Pancreas (tissue), 10 donors: ENCODE results near the gene PNN. TPM values are rescaled to one million over a fixed set of nuclear protein-coding genes. Genes with fewer than 3 reads are reported as not detected.
"Not testable (repeated sequence)": the region's sequence is repeated elsewhere in the genome, so short reads cannot be mapped to it uniquely, and the experiment has no call there.

ENCODE experiments used
- ATAC-seq, 4 donors: fragments of 200-7000 bp; cut with Tn5 transposase; one replicate each; pipeline versions ENCODE4 v1.8.0 to v1.9.1; 2020; ENCODE audit warnings: mild to moderate bottlenecking in 4 of 4, moderate library complexity in 4 of 4
- DNase-seq, 6 donors: peaks; one replicate each; pipeline ENCODE4 v3.0.0-alpha.2; 2020
- FAIRE-seq: peaks from 2 replicates; lab custom pipeline; 2012; peaks lifted over from hg19 to GRCh38; lab: Jason Lieb, UNC
- H3K27ac ChIP-seq, 4 donors: fragments of 200-600 bp; sonication (generic); 1 replicate in 3 of 4; 2 replicates in 1 of 4; pipeline versions ENCODE4 v1.5.0 to v1.8.0; 2020
- H3K27me3 ChIP-seq, 4 donors: fragments of 200-600 bp; one replicate each; pipeline ENCODE4 v1.8.0; 2021
- H3K36me3 ChIP-seq, 3 donors: fragments of 200-600 bp; sonication (generic) in 1 of 3; one replicate each; pipeline versions ENCODE4 v1.5.0 to v1.8.0; 2020 to 2021
- H3K4me1 ChIP-seq, 3 donors: fragments of 200-600 bp; one replicate each; pipeline ENCODE4 v1.8.0; 2021
- H3K4me3 ChIP-seq, 4 donors: fragments of 200-600 bp; sonication (generic) in 2 of 4; one replicate each; pipeline versions ENCODE4 v1.5.0 to v1.8.0; 2020 to 2021
- H3K9me3 ChIP-seq, 4 donors: fragments of 200-600 bp; one replicate each; pipeline ENCODE4 v1.8.0; 2021
- WGBS, 2 donors: extraction: QIAGEN DNeasy Blood & Tissue Kit; methylation state at CpG; one replicate each; pipeline ENCODE4 v1.1.7; 2013; 5-methylcytosine and 5-hydroxymethylcytosine counted together
- intact Hi-C, 3 donors: fragments of 100-400 bp; cut with DNase I; formaldehyde crosslinking; loops; one replicate each; pipeline versions ENCODE4 v1.11.1 to v1.14.2; 2022
- polyA plus RNA-seq, 2 donors: library from polyadenylated mRNA; stranded (reverse); fragments of 200-250 nt; gene quantifications; one replicate each; pipeline ENCODE4 v1.2.3, GENCODE V29; 2013
- total RNA-seq, 6 donors: library from RNA; stranded (reverse); fragmentation: NEBNext Ultra II Directional in 4 of 6; extraction: Animal tissue kit (Norgen Biotek cat#: 25700) in 4 of 6; gene quantifications; one replicate each; pipeline versions ENCODE4 v1.2.1 to v1.2.4, GENCODE V29; 2021 to 2023
- TF ChIP-seq, protein P1 (sequence below), 4 donors: fragments of 200-600 bp; sonication (generic) in 3 of 4; IDR thresholded peaks; one replicate each; pipeline versions ENCODE4 v1.5.0 to v1.8.0; 2021; ENCODE audit warnings: antibody characterized with exemption in 4 of 4
- donor health status: healthy with polysubstance abuse.
- donor health status: DM: no; HTN: no; CAD: no; lungs with moderate emphysema.
- donor health status: DM: no; HTN: no; CAD: no.
- donor health status: control.
- donor health status: control.
- donor health status: Bipolar disorder and iron deficiency.
- donor health status: DM: yes; HTN: yes; CAD: no.
- donor health status: DM: no; HTN: no; CAD: no.
- donor health status: DM: no; HTN: no; CAD: no.
- donor health status: DM: yes; HTN: yes; CAD: no.

PNN gene
- total and polyA plus RNA-seq, 8 donors: 19.0 to 60.1 (median 27.7) TPM

DNA sequence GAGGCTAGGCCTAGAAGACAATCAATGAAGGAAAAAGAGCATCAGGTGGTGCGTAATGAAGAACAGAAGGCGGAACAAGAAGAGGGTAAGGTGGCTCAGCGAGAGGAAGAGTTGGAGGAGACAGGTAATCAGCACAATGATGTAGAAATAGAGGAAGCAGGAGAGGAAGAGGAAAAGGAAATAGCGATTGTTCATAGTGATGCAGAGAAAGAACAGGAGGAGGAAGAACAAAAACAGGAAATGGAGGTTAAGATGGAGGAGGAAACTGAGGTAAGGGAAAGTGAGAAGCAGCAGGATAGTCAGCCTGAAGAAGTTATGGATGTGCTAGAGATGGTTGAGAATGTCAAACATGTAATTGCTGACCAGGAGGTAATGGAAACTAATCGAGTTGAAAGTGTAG is 5.5 kb downstream of the PNN start:
- Histone ChIP-seq H3K27me3 (no peaks in the 10 kb centered on the region), H3K4me3 (no peak overlapping the region), H3K9me3 (no peaks in the 10 kb centered on the region), H3K36me3 (peaks cover 16 to 60% (median 44%) of the 10 kb centered on the region in 3 donors), H3K27ac (no peak overlapping the region), H3K4me1 (peaks cover 8 to 11% (median 10%) of the 10 kb centered on the region in 3 donors)
- DNase-seq (no peak), FAIRE-seq (no peak), ATAC-seq (no peak)
- intact Hi-C loops: no loop called here
- TF ChIP-seq, protein P1, sequence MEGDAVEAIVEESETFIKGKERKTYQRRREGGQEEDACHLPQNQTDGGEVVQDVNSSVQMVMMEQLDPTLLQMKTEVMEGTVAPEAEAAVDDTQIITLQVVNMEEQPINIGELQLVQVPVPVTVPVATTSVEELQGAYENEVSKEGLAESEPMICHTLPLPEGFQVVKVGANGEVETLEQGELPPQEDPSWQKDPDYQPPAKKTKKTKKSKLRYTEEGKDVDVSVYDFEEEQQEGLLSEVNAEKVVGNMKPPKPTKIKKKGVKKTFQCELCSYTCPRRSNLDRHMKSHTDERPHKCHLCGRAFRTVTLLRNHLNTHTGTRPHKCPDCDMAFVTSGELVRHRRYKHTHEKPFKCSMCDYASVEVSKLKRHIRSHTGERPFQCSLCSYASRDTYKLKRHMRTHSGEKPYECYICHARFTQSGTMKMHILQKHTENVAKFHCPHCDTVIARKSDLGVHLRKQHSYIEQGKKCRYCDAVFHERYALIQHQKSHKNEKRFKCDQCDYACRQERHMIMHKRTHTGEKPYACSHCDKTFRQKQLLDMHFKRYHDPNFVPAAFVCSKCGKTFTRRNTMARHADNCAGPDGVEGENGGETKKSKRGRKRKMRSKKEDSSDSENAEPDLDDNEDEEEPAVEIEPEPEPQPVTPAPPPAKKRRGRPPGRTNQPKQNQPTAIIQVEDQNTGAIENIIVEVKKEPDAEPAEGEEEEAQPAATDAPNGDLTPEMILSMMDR (IDR thresholded peaks at IDR 0.05): no peak
- 86 to 90% methylated on average over 5 of the region's 5 CpGs for WGBS, 2 donors

DNA sequence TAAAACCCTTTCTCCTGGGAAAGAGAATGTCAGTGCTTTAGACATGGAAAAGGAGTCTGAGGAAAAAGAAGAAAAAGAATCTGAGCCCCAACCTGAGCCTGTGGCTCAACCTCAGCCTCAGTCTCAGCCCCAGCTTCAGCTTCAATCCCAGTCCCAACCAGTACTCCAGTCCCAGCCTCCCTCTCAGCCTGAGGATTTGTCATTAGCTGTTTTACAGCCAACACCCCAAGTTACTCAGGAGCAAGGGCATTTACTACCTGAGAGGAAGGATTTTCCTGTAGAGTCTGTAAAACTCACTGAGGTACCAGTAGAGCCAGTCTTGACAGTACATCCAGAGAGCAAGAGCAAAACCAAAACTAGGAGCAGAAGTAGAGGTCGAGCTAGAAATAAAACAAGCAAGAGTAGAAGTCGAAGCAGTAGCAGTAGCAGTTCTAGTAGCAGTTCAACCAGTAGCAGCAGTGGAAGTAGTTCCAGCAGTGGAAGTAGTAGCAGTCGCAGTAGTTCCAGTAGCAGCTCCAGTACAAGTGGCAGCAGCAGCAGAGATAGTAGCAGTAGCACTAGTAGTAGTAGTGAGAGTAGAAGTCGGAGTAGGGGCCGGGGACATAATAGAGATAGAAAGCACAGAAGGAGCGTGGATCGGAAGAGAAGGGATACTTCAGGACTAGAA is 6.1 kb downstream of the PNN start:
- no peak overlapping the region for H3K27ac ChIP-seq
- peaks cover 6 to 10% (median 7%) of the 10 kb centered on the region in 3 donors for H3K4me1 ChIP-seq
- TF ChIP-seq, protein P1 (IDR thresholded peaks at IDR 0.05): no peak
- H3K9me3 ChIP-seq: no peaks in the 10 kb centered on the region
- ATAC-seq (no peak), FAIRE-seq (no peak), DNase-seq (no peak)
- H3K4me3 ChIP-seq: no peak overlapping the region
- intact Hi-C loops: no loop called here
- 94% methylated on average over 7 of the region's 7 CpGs for WGBS, 2 donors
- H3K27me3 ChIP-seq: no peaks in the 10 kb centered on the region
- H3K36me3 ChIP-seq: peaks cover 16 to 60% (median 44%) of the 10 kb centered on the region in 3 donors

DNA sequence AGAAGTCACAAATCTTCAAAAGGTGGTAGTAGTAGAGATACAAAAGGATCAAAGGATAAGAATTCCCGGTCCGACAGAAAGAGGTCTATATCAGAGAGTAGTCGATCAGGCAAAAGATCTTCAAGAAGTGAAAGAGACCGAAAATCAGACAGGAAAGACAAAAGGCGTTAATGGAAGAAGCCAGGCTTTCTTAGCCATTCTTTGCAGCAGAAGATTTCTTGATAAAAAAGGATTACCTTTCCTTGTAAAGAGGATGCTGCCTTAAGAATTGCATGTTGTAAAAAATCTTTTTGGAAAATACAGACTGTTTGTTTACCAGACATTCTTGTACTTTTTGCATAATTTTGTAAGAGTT is 6.6 kb downstream of the PNN start:
- peaks cover under 1 to 5% (median 2%) of the 10 kb centered on the region in 3 donors for H3K4me1 ChIP-seq
- H3K27ac ChIP-seq: no peak overlapping the region
- ATAC-seq (no peak), FAIRE-seq (no peak), DNase-seq (no peak)
- no peaks in the 10 kb centered on the region for H3K27me3 ChIP-seq
- no peaks in the 10 kb centered on the region for H3K9me3 ChIP-seq
- 80 to 85% methylated on average over 5 of the region's 5 CpGs for WGBS, 2 donors
- TF ChIP-seq, protein P1 (IDR thresholded peaks at IDR 0.05): no peak
- no peak overlapping the region for H3K4me3 ChIP-seq
- intact Hi-C loops: no loop called here
- peaks cover 16 to 60% (median 42%) of the 10 kb centered on the region in 3 donors for H3K36me3 ChIP-seq

DNA sequence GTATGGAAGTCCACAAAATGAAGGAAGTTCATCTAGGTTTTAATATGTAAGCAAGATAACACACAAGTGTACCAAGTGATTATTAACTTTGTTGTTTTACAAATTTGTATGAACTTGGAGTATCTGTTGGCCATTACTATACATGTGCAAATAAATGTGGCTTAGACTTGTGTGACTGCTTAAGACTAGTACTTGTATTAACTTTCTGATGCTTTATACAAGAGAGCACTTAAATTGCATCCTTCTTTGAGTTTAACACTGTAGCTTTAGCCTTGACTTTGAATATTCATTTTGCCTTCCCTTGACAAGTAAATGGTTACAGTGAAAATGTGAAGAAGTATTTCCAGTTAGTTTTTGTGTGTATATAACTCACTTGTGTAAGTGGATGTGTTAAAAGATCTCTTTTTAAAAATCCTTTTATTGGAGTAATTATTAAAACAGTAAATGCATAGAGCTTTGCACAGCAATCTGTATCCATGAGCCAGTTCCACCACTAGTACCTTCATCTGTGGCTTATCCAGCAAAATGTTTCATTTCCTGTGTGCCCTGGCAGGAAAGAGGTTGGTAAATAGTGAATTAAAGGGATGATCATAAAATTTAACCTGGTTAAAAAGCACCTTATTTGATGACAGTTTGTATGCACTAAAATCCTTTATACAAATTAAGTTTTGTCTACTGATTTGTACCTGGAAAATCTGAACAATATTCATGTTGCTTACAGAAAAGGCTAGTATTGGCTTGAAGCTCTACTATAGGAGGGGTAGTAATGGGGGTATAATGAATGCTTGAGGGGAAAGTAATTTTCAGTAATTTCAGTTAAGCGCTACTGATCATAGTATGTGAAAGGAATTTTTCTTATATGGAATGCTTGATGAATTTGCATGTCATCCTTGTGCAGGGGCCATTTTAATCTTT is 8.0 kb downstream of the PNN start:
- TF ChIP-seq, protein P1 (IDR thresholded peaks at IDR 0.05): no peak
- H3K4me1 ChIP-seq: no peaks in the 10 kb centered on the region
- 99 to 100% methylated on average over 1 of the region's 1 CpG for WGBS, 2 donors
- DNase-seq (no peak), FAIRE-seq (no peak), ATAC-seq (no peak)
- H3K4me3 ChIP-seq: no peak overlapping the region
- intact Hi-C loops: no loop called here
- H3K9me3 ChIP-seq: no peaks in the 10 kb centered on the region
- peaks cover 16 to 47% (median 30%) of the 10 kb centered on the region in 3 donors for H3K36me3 ChIP-seq
- H3K27ac ChIP-seq: no peak overlapping the region
- H3K27me3 ChIP-seq: no peaks in the 10 kb centered on the region

DNA sequence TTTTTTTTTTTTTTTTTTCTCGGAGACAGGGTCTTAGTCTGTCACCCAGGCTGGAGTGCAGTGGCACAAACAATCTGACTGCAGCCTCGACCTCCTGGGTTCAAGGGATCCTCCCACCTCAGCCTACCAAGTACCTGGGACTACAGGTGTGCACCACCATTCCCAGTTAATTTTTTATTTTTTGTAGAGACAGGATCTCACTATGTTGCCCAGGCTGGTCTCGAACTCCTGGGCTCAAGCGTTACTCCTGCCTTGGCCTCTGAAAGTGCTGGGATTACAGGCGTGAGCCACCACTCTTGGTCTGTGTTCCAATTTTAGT is 8.6 kb downstream of the PNN start:
- H3K4me1 ChIP-seq, H3K27me3 ChIP-seq, FAIRE-seq, intact Hi-C loops, H3K9me3 ChIP-seq, DNase-seq, H3K27ac ChIP-seq, ATAC-seq, H3K4me3 ChIP-seq: not testable (repeated sequence)
- WGBS, 2 donors: 95 to 96% methylated on average over 5 of the region's 5 CpGs
- H3K36me3 ChIP-seq: peaks cover 16 to 41% (median 27%) of the 10 kb centered on the region in 3 donors
